CD4-positive, alpha-beta T cell treated with Interleukin-15 for 4 hours (primary cell): Measurements from ENCODE around the gene ENPP7.
A peak's percentile ranks its signal among the peaks of the same experiment; 100 is the strongest.

Experiments used
- DNase-seq: peaks from one replicate; pipeline ENCODE4 v3.0.0-alpha.2; 2020; ENCODE audit warnings: low spot score

The ENPP7 gene

DNA sequence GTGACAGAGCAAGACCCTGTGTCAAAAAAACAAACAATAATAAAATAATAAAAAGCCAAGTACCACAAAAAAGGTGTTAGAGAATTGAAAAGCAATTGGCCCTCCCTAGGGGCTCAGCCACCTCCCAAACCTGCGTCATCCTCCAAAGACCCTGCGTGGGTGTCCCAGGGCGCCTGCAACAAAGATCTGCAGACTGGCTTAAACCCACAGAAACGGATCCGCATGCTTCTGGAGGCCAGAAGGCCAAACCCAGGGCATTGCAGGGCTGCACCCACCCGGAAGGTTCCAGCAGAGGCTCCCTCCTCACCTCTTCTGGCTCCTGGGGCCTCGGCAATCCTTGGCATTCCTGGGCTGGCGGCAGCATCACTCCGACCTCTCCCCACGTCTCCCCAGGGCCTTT, 1.5 kb downstream of the ENPP7 start:
- DNase-seq: no peak

DNA sequence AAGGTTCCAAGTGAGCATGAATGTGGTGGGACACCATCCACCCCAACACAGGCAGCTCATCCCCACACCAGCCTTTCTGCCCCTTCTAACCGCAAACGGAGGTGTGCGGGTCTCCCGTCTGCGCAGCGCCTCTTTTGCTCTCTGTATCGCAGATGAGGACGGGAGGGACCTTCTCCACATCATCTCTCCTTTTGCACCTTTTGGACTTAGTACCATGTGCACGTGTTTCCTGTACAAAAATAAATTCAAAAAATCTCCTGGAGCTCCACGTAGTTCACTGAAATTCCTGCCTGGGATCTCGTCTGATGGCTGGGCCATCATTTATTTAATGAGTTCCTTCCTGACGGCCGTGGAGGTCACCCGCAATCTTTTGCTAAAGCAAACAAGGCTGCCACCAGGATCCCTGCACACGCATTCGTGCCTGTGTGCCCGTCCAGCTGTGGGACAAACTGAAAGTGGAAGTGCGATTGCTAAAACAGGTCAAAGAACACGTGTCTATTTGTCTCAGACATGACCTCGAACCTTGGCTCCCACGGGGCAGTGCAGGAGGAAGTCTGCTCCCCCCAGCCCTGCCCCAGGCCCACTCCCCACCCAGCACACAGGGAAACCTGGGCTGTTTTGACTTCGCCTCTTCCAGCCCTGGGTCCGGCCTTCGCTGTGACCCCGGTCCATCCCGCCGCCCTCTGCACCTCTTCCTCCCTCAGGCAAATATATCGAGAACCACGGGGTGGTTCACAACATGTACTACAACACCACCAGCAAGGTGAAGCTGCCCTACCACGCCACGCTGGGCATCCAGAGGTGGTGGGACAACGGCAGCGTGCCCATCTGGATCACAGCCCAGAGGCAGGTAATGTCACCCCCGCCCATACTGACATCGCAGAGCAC, 2.3 kb downstream of the ENPP7 start:
- peak; percentile 39 for DNase-seq

DNA sequence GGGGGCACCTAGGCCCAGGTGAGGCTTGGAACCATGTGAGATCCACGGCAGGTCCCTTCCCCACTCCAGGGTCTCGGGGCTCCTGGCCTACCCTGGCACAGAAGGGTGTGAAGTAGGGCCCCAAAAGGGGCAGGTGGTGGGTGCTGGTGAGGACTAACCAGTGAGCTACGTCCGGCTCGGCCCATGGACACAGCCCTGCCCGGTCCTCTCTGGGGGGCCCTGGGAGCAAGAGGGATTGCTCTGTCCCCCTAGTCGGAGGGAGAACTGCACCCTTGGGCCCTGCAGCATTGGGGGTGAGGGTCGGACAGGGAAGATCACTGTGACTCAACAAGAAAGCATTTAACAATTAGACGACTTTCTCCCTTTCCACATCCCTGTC, 2.9 kb downstream of the ENPP7 start:
- DNase-seq: no peak

DNA sequence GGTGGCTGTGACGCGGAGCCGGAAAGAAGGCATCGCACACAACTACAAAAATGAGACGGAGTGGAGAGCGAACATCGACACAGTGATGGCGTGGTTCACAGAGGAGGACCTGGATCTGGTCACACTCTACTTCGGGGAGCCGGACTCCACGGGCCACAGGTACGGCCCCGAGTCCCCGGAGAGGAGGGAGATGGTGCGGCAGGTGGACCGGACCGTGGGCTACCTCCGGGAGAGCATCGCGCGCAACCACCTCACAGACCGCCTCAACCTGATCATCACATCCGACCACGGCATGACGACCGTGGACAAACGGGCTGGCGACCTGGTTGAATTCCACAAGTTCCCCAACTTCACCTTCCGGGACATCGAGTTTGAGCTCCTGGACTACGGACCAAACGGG, 4.4 kb downstream of the ENPP7 start:
- DNase-seq: no peak

- no peak for DNase-seq
These were observed 6.5 kb downstream of the ENPP7 start for GRCh38 chr17:79737046-79737921.

DNA sequence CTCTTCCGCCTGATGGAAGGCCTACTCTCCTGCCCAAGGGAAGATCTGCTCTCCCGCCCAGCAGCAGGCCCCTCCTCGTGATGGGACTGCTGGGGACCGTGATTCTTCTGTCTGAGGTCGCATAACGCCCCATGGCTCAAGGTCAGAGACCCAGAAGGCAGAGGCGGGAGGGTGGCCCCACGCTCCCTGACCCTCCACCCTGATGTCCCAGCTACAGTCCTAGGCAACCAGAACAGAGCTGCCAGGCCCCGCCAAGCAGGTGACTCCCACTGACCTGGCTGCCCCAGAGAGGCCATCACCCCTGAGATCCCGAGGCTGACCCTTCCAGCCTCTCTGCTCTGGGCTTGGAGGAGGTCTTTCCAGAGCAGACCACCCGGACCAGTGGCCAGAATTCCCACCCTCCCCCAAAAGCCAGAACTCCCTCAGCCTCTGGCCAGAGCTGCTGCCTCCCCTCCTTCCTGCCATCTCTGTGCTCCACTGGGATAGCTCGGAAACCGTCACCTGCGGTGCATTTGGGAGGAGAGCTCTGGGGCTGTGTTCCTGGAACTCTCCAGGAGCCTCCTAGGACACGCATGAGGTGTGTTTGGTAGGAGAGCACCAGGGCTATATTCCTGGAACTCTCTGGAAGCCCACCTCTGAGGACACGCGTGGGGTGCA, 7.3 kb downstream of the ENPP7 start:
- DNase-seq: no peak

GRCh38 chr17:79738643-79739042, 7.9 kb downstream of the ENPP7 start:
- no peak for DNase-seq

DNA sequence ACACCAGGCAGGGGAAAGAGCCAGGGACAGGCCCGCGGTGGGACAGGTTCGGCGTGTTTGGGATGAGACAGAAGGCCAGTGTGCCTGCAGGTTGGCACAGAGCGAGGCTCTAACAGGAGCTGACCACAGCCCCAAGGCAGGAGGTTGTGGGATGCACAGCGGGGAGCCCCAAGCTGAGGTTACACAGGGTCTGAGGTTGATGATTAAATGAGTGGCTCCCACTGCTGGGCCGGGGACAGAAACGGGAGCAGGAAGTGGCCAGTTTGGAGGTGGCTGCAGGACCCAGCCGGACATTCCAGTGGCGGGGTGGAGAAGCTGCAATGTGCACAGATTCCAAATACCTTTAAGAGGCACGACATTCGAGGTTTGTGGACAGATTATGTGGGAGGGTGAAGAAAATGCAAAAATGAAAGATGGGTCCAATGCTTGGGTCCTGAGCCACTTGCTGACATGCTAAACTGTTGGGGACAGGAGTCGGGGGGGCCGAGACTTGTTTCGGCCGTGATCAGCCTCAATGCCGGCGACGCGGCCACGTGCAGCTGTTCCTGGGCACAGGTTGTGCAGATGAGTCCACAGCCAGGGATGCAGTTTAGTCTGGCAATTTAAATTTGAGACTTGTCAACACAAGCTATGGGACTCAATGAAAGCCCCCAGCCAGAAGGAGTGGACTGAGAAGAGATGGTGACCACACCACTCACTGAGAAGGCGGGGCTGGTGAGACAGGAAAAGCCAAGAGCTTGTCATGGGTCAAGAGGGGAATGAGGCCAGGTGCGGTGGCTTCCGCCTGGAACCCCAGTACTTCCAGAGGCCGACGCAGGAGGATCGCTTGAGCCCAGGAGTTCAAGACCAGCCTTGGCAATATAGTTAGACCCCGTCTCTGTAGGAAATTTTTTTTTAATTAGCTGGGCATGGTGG, 8.7 kb downstream of the ENPP7 start:
- no peak for DNase-seq

- DNase-seq: no peak
These were observed 9.7 kb downstream of the ENPP7 start for GRCh38 chr17:79740413-79740812.

GRCh38 chr17:79741401-79741750, 10.6 kb downstream of the ENPP7 start:
- no peak for DNase-seq

DNA sequence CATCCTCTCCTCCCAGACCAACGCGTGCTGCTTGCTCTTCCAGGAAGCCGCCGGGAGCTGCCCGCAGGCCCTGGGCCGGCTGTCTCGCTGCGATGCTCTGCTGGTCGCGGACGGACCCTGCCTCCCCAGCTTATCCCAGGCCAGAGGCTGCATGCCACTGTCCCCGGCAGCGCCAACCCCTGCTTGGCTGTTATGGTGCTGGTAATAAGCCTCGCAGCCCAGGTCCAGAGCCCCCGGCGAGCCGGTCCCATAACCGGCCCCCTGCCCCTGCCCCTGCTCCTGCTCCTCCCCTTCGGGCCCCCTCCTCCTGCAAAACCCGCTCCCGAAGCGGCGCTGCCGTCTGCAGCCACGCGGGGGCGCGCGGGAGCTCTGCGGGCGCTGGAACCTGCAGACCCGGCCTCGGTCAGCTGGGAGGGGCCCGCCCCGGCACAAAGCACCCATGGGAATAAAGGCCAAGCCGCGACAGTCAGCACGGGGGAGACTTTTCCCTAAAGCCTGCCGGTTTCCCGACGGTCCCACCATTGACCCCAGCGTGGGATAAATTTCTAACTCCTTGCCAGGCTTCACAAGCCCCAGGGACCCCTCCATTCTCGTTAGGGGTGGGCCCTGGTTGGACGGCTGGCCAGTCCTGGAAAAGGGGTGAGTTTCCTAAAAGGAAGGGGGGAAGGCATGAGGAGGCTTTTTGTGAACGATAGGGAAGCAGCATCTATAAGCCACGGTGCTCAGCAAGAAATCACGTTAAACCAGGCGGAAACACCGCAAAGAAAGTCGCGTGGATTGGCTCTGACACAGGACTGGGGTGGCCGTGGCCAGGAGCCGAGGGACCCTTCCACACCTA, 11.2 kb downstream of the ENPP7 start:
- DNase-seq: peak; percentile 71

DNA sequence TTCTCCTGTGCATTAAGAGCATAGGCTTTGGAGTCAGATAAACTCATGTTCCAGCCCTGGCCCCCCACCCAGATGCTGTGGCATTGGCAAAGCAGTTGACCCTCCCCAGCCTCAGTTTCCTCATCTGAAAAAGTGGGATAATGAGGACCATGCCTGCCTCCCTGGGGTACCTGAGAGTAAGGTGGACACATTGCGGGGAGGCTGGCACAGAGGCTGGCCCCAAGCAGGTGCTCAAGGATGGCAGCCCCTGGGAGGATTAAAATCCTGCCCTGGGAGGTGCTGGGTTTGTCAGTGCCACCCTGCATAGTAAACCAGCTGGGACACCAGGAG, 11.8 kb downstream of the ENPP7 start:
- no peak for DNase-seq

DNA sequence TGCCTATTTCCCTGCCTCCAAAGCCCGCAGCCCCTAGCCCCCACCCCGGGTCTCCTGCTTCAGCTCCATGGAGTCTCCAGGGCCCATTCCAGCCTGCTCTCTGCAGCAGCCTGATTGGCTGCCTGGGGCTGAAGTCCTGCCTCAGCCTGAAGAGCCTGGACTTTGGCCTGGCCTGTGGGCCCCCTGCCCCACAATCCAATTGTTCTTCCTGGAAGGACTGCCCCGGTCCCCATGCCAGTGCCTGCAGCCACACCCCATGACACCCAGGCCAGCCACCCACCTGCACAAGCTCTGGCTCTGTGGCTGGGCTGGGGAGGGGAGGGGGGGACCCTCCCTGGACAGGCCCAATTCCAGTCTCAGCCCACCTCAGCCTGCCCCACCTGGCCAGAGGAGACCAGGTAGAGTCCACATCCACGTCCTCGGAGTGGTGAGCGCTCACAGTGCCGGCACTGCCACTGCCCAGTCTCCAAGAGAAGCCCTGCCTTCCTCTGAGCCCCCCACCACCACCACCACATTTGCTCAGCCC, 12.3 kb downstream of the ENPP7 start:
- no peak for DNase-seq

DNA sequence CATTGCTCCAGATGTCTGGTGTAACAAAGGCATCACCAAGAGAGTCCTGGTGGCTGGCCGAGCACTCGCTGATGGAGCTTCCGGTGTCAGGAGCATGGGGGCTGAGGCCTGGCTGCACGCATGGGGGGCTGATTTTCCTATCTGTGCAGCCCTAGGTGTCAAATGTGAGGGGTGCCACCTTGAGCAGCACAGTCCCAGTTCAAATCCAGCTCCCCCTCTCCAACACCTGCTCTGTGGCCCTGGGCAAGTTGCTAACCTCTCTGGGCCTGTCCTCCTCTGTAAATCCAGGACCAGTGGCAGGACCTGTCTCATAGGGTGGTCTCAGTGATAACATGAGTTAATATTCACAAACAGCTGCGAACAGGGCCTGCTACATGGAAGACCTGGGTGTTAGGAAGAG, 12.9 kb downstream of the ENPP7 start:
- no peak for DNase-seq

DNA sequence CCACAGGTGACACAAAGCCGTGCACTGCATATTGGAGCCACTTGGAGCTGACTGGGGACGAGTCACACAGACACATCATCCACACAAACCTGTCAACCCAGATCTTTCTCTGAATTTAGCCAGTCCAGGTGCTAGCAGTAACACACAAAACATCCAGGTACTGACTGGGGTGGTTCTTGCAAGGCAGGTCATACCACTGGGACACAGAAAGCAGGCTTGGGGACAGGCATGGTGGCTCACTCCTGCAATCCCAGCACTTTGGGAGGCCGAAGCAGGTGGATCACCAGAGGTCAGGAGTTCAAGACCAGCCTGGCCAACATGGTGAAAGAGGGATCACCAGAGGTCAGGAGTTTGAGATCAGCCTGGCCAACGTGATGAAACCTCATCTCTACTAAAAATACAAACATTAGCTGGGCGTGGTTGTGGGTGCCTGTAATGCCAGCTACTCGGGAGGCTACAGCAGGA, 14.9 kb downstream of the ENPP7 start:
- no peak for DNase-seq

- DNase-seq: no peak
These were observed 16.3 kb downstream of the ENPP7 start for GRCh38 chr17:79746889-79747507.

GRCh38 chr17:79747508-79748294, 17.0 kb downstream of the ENPP7 start:
- no peak for DNase-seq

GRCh38 chr17:79748295-79749099, 17.8 kb downstream of the ENPP7 start:
- DNase-seq: no peak
